Measurements from ENCODE around the gene TXNDC11. TPM values are rescaled to one million over a fixed set of nuclear protein-coding genes. Genes with fewer than 3 reads are reported as not detected.

Gene TXNDC11
- total RNA-seq, 2 experiments from 2014 or later: 111 to 112 TPM

GRCh38 chr16:11631214-11631613, 111.4 kb downstream of the TXNDC11 start:
- Mint-ChIP-seq H3K4me3 (no peak overlapping the region), H3K27ac (no peak overlapping the region), H3K9me3 (no peaks in the 10 kb centered on the region), H3K4me1 (ENCODE audit: low read depth) (peaks cover 38% of the 10 kb centered on the region), H3K36me3 (ENCODE audit: low read depth) (no peaks in the 10 kb centered on the region), H3K27me3 (no peaks in the 10 kb centered on the region)
- H3K36me3 ChIP-seq (ENCODE audit: insufficient read depth, low read length): no peaks in the 10 kb centered on the region
- POLR2A ChIA-PET: interaction anchor here (1.0 to 2.4 kb wide), 3 partner anchors 10 to 26 kb away, joined by 3 to 18 read pairs (median 5); no protein-coding TSS in a partner anchor
- peaks cover 21% of the 10 kb centered on the region for H3K4me1 ChIP-seq (ENCODE audit: insufficient read depth, low read length)
- no peaks in the 10 kb centered on the region for H3K27me3 ChIP-seq (ENCODE audit: control insufficient read depth in 1 of 2, insufficient read depth in 2 of 2, low read length in 2 of 2)
- no peak for TF ChIP-seq CTCF (IDR thresholded peaks at IDR 0.05)
- H3K27ac ChIP-seq (ENCODE audit: low read depth in 1 of 2, low read length in 2 of 2): no peak overlapping the region
- DNase-seq (no peak), ATAC-seq (ENCODE audit: poor library complexity) (no peak)
- no peak overlapping the region for H3K4me3 ChIP-seq (ENCODE audit: low read length)
- H3K9me3 ChIP-seq (ENCODE audit: control insufficient read depth in 1 of 2, insufficient read depth in 1 of 2, low read length in 2 of 2): no peaks in the 10 kb centered on the region
- CTCF ChIA-PET: no interaction called here
- intact Hi-C loops (cut with DNase I, micrococcal nuclease): no loop called here

- Mint-ChIP-seq H3K4me3 (no peak overlapping the region), H3K27me3 (no peaks in the 10 kb centered on the region), H3K27ac (no peak overlapping the region), H3K36me3 (ENCODE audit: low read depth) (no peaks in the 10 kb centered on the region), H3K4me1 (ENCODE audit: low read depth) (peaks cover 42% of the 10 kb centered on the region), H3K9me3 (no peaks in the 10 kb centered on the region)
- Histone ChIP-seq H3K4me3 (ENCODE audit: low read length) (no peak overlapping the region), H3K27me3 (ENCODE audit: control insufficient read depth in 1 of 2, insufficient read depth in 2 of 2, low read length in 2 of 2) (no peaks in the 10 kb centered on the region), H3K4me1 (ENCODE audit: insufficient read depth, low read length) (peaks cover 21% of the 10 kb centered on the region), H3K9me3 (ENCODE audit: control insufficient read depth in 1 of 2, insufficient read depth in 1 of 2, low read length in 2 of 2) (no peaks in the 10 kb centered on the region), H3K27ac (ENCODE audit: low read depth in 1 of 2, low read length in 2 of 2) (no peak overlapping the region), H3K36me3 (ENCODE audit: insufficient read depth, low read length) (no peaks in the 10 kb centered on the region)
- TF ChIP-seq CTCF (IDR thresholded peaks at IDR 0.05): no peak
- ATAC-seq (ENCODE audit: poor library complexity) (no peak), DNase-seq (no peak)
- ChIA-PET CTCF (interaction anchor here (1.6 kb wide), 1 partner anchor 98 kb away, joined by 7 read pairs; no protein-coding TSS in a partner anchor), POLR2A (interaction anchor here (1.0 to 2.4 kb wide), 3 partner anchors 9 to 27 kb away, joined by 3 to 18 read pairs (median 5); no protein-coding TSS in a partner anchor)
- intact Hi-C loops (cut with DNase I, micrococcal nuclease): no loop called here
Observed at GRCh38 chr16:11630768-11631056, 111.9 kb downstream of the TXNDC11 start.

GRCh38 chr16:11630046-11630767, 112.5 kb downstream of the TXNDC11 start:
- Histone ChIP-seq H3K27me3 (ENCODE audit: control insufficient read depth in 1 of 2, insufficient read depth in 2 of 2, low read length in 2 of 2) (no peaks in the 10 kb centered on the region), H3K4me3 (ENCODE audit: low read length) (no peak overlapping the region), H3K27ac (ENCODE audit: low read depth in 1 of 2, low read length in 2 of 2) (no peak overlapping the region), H3K36me3 (ENCODE audit: insufficient read depth, low read length) (no peaks in the 10 kb centered on the region), H3K9me3 (ENCODE audit: control insufficient read depth in 1 of 2, insufficient read depth in 1 of 2, low read length in 2 of 2) (no peaks in the 10 kb centered on the region), H3K4me1 (ENCODE audit: insufficient read depth, low read length) (peaks cover 25% of the 10 kb centered on the region)
- Mint-ChIP-seq H3K27me3 (no peaks in the 10 kb centered on the region), H3K9me3 (no peaks in the 10 kb centered on the region), H3K27ac (peak overlapping the region; percentile 70), H3K36me3 (ENCODE audit: low read depth) (no peaks in the 10 kb centered on the region), H3K4me1 (ENCODE audit: low read depth) (peaks cover 47% of the 10 kb centered on the region), H3K4me3 (no peak overlapping the region)
- ATAC-seq (ENCODE audit: poor library complexity) (no peak), DNase-seq (no peak)
- intact Hi-C loops (cut with DNase I, micrococcal nuclease): no loop called here
- CTCF ChIA-PET: interaction anchor here (0.7 to 1.6 kb wide), 2 partner anchors 75 to 98 kb away, joined by 3 to 7 read pairs; no protein-coding TSS in a partner anchor
- no peak for TF ChIP-seq CTCF (IDR thresholded peaks at IDR 0.05)
- POLR2A ChIA-PET: interaction anchor here (0.9 to 2.4 kb wide), 5 partner anchors 9 to 74 kb away, joined by 3 to 18 read pairs (median 5); no protein-coding TSS in a partner anchor

Other genes starting within 250 kb of the TXNDC11 start
- 100 to 1,000 TPM; 226 to 257 TPM for gene LITAF, start 155.9 kb downstream of the TXNDC11 start, total RNA-seq
- 10 to 100 TPM; 76.3 to 79.7 TPM for gene SNN, start 74.4 kb downstream of the TXNDC11 start, total RNA-seq
- gene ZC3H7A, start 54.4 kb upstream of the TXNDC11 start, total RNA-seq: 100 to 1,000 TPM; 131 to 143 TPM
- gene RSL1D1, start 108.7 kb upstream of the TXNDC11 start, total RNA-seq: 100 to 1,000 TPM; 224 to 237 TPM
- gene GSPT1, start 173.1 kb upstream of the TXNDC11 start, total RNA-seq: 100 to 1,000 TPM; 257 to 269 TPM
- gene NPIPB2, start 199.2 kb upstream of the TXNDC11 start, total RNA-seq: 10 to 100 TPM; 10.6 to 12.3 TPM
- not detected for gene TNFRSF17, start 222.4 kb upstream of the TXNDC11 start, total RNA-seq
- gene SNX29, start 233.9 kb upstream of the TXNDC11 start, total RNA-seq: 10 to 100 TPM; 26.7 to 27.4 TPM